HG03378 (cell line): ENCODE results near the gene KCTD6.

ENCODE experiments used
- ATAC-seq: cut with Tn5 transposase; IDR thresholded peaks from one replicate; pipeline ENCODE4 v1.9.1; 2021; ENCODE audit warnings: mild to moderate bottlenecking, moderate library complexity; ENCODE audit not compliant: unreplicated experiment

The KCTD6 gene

DNA sequence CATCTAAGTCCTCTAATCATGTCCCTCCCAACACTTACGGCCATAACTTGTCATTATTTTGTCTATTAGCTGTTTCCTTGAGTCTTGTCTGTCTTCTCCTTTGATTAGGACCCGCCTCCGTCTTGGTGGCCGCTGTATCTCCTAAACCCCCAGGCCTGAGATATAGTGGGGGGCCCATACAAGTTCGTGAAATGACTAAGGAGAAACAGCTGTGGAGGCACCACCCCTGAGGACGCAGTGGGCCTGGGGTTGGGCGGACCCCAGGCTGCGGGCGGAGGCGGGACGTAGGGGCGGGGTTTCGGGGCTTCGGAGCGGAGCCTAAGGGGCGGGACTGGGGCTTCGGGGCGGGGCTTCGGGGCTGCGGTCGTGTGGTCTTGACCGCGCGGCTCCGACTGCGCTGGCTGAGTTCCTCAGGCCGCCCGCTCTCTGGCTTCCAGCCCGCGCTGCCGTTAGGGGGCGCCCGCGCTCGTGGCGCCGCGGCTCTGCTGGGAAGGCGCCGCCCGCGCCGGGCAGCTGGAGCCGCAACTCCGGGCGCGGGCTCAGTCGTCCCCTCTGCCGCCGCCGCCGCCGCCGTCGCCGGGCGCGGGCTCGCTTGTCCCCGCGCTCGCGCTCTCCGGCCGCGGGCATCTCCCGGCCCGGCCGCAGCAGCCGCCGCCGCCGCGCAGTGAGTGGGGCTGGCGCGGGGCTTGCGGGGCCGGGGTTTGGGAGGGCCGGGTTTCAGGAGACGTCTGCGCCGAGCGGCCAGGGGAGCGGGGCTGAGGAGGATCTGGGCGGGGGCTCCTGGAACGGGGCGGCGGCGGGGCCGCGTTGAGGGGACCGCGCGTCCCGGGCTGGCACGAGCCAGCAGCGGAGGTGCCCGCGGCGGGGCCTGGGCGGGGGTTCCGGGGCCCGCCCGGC is at the start of gene KCTD6:
TSS of gene KCTD6 (plus strand) at position 591 of the 897 bp plus-strand sequence. CDS start 6,660 bp downstream, outside the sequence.
- ATAC-seq: peak; percentile 47

DNA sequence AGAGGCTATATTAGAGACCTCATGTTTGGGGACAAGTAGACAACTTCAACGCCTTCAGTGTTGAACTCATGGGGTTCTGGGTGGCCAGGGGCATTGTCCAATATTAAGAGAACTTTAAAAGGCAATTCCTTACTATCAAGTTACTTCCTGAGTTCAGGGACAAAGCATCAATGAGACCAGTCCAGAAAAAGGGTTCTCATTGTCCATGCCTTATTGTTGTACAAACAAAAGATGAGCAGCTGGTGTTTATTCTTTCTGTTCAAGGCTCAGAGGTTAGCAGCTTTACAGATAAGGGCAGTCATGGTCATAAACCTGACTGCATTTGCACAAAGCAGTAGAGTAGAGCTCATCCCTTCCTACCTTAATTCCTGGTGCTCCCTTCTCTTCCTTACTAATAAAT is 39.7 kb upstream of the KCTD6 start:
- ATAC-seq: no peak

DNA sequence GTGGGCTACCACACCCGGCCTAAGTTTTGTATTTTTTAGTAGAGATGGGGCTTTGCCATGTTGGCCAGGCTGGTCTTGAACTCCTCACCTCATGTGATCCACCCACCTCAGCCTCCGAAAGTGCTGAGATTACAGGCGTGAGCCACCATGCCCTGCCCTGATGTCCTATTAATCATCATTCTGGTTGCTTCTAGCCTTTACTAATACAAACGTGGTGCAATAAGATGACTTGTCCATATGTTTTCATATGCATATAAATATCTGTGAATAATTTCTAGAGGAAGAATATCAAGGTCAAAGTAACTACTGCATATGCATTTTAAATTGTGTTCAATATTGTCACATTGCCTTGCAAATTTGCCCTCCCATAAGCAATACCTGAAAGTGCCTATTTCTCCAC is 32.7 kb upstream of the KCTD6 start:
- no peak for ATAC-seq

DNA sequence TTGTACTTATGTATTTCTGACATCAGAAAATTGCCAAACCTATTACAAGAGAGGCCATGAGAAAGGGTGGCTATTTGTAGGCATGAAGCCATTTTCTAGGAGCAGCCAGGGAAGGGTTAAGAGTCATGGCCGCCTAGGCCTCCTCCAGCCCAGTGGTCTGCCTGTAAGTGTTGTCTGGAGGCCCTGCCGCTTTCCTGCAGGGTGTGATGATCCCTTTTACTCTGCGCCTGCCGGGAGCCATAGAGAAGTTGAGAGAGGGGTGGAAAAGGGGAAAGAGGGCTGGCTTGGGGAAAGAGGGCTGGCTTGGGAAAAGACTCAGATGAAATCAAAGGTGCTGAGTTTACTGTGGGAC is 29.1 kb upstream of the KCTD6 start:
- ATAC-seq: no peak

DNA sequence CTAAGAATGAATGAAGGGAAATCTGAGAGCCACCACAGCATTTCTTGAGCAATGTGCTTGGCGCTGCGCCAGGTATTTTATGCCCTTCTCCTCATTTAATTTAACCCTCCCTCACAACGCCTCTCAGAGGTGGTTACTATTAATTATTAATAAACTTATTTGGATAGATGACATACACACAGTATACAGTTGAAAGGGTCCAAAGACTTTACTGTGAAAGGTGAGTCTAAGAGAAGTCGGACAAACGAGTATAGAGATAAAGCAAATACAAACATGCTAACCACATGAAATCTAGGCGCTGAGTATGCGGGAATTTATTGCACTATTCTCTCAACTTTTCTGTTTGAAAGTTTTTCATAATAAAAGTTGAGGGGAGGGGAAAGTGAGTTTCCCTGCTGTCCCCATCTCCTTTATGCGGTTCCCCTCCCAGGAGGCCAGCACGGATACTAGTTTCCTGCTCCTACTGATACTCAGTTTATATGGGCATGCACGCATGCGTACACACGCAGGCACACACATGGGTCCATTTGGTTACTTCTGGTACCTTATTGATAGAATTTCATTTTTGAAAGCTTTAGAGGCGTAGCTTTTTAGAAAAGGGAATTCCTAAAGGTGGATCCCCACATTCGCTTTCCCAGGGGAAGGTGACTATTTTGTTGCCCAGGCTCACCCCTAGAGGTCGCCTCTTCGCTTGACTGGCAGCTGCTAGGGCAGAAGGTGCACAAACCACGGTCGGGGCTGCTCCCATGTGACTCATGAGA is 28.5 kb upstream of the KCTD6 start:
- ATAC-seq: peak; percentile 86

DNA sequence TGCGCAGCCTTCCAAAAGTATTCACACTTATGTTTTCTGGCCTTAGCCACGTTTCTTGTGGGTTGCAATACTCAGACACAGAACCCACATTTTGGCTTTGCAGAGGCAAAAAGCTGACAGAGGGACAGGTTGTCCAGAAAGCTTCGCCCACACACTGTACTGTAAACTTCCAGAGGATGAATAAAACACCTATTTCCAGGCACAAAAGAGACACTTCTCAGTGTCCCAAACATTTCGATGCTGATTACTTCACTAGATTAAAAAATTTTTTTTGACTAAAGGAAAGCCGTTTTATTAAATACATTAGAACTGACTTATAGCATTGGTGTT is 28.0 kb upstream of the KCTD6 start:
- ATAC-seq: no peak

DNA sequence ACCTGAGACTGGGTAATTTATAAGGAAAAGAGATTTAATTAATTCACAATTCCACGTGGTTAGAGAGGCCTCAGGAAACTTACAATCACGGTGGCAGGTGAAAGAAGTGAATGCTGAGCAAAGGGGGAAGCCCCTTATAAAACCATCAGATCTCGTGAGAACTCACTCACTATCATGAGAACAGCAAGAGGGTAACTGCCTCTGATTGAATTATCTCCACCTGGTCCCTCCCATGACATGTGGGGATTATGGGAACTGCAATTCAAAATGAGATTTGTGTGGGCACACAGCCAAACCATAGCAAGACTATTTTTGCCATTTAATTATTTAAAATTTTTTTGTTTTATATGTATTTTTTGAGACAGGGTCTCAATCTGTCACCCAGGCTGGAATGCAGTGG is 27.0 kb upstream of the KCTD6 start:
- ATAC-seq: no peak

DNA sequence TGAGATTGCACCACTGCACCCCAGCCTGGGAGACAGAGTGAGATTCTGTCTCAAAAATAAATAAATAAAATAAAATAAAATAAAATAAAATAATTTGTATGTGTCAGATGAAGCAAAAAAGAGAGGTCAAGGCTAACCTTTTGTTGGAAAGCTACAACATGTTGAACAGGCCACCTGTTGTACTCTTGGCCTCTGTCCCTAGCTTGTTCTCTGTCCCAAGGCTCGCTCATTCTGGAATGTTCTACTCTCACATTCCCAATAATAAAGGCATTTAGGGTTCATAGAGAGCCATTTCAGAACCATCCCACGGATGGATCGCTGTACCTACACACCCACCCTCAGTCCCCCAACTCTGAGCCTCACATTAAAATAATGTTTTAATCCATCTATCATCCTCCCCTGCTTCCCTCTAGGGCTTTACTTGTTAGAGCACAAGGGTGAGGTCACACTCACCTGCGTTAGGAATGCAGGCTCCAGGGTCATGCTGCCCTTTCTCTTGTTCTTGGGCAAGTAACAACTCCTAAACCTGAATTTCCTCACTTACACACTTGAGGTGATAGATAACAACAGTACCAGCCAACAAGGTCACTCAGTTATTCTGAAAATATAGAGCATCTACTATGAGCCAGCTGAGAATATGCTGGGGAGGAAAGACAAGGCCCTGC is 24.9 kb upstream of the KCTD6 start:
- no peak for ATAC-seq

DNA sequence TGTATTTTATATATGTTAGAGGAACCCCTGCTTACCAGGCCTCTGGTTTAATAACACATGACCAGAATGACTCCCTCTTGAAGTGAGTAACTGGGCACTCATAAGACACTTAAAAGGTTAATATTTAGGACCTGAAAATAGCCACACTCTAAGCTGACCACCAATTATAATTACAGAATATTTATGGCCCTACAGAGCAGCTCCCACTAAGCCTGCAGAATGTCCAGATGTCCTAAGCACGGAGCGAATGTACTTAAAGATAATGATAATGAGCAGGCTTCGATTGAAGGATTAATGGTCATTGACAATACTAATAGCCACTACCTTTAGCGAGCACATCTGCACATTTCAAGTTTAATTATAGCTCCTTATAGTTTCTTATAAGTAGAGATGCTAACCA is 22.8 kb upstream of the KCTD6 start:
- no peak for ATAC-seq

DNA sequence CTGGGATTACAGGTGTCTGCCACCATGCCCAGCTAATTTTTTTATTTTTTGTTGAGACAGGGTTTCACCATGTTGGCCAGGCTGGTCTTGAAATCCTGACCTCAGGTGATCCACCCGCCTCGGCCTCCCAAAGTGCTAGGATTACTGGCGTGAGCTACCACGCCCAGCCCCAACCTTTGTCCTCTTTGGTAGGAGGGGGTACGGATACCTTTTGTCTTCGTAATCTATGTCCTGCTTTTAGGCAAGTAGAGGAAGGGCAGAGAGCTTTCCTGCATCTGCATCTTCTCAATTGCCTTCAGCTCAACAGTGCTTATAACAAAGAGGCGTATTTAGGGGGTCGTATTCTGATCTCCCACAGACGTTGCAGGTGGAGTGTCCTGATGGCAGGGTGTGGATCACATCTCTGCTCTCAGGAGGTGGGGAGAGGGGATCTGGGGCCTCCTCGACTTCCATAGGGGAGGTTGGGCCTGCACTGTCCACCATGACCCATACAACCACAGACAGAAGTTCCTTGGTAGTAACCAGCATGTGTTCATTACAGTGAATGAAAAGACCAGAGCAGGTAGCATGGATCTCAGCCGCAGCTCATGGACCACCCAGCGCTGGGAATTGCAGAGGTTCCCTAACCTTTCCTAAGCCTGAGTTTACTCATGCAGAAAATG is 21.4 kb upstream of the KCTD6 start:
- no peak for ATAC-seq

DNA sequence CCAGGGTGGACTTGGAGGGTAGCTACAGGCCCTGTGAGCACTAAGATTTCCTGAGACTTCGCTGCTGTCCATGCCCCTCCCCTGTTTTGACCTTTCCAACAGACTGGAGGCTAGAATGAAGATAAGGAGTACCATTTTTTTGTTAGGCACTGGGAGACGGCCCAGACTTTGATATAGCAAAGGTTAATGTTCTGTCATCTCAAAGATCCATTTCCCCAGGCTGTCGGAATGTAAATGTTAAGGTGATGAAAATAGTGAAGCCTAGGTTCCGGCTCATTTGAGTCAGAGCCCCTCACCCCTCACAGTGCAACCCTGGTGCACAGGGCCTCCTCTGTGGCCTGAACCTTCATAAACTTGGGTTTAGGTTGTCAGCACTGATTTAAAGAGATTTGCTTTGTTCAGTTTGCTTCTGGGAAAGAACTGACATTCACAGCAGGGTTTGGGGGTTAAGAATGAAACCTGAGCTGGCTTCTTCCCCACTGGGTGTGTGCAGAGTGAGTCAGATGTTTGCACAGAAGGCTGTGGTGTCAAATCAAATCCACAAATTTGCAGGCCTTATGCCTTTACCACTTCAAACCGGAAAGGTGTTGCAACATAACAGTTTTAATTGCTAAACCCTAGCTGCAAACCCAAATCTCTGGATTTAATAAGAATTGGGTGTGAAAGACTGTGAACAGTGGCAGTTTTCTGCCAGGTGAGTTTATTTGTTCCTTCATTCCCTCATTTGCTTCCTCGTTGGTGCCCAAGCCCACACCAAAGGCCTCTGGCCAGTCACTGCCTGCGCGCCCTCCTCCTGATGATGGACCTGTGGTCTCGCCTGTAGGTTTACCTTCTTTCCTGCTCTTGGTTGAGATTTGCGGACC is 20.6 kb upstream of the KCTD6 start:
- ATAC-seq: no peak

DNA sequence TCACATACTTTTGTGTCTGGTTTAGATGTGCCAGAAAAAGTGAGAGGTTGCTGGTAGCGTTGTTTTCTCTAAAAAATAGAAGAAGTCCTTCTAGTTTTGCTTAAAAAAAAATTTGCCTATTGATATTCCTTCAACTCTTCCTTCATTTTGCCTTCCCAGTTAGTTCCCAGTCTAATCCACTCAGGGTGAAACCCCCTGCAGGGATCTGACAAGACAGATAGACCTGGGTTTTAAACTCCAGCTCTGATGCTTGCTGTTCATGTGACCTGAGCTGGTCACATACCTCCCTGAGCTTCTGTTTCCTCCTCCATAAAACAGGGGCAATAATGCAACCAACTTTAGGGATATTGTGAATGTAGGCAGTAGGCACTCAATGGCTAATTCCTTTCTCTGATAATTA is 18.6 kb upstream of the KCTD6 start:
- no peak for ATAC-seq

DNA sequence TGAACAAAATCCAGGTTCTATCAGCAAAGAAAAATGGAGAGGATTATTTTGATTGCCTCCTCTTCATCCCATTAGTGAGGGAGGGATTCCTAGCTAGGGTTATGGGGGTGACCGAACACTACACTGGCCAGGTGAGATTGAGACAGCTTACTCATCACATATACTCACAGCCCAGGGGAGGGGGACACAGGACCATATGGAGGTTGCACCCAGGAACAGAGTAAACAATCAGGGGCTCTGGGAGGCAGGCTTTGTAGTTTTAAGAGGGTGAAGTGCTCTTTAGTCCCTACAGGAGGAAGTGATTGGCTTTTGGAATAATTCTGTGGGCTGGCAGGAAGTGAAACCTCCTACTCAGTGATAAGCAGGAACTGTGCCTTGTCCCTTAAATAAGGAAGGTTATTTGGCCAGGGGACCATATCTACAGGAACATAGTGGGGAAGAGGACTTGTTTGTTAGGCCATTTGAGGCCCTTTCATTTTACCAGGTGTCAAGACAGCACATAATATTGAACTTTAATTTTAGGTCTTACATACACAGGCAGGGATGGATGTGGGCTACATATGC is 17.5 kb upstream of the KCTD6 start:
- no peak for ATAC-seq

DNA sequence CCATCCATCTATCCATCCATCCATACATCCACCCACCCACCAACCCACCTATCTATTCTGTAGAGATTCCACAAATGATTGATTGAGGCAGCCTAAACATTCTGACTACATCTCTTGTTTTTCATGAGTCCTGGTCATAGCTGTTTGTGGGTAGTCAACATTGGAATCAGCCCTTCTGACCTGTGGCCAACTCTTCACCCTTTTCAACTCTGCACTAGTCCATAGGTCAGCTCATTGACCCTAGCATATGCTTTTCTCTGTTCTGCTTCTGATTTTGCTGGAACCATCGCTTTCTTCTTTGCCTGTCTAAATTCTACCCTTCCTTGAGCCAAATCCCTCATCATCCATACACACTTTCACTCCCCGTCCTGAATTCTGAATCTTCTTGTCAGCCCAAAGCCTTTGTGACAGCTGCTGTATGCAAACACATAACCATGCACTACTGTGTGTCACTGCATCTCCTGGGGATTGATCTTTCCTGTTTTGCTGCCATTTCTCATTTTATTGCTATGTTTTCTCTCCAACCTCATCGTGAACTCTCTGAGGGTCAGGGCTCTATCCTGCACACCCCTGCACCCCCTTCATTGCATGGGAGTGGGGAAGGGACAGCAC is 16.8 kb upstream of the KCTD6 start:
- ATAC-seq: no peak

DNA sequence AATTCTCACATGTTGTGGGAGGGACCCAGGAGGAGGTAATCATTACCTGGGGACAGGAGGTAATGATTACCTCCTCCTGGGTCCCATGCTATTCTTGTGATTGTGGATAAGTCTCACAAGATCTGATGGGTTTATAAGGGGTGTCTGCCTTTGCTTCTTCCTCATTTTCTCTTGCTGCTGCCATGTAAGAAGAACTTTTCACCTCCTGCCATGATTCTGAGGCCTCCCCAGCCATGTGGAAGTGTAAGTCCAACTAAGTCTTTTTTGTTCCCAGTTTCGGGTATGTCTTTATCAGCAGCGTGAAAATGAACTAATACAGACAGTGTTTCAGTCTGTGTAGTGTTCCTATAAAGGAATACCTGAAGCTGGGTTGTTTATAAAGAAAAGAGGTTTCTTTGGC is 13.1 kb upstream of the KCTD6 start:
- no peak for ATAC-seq

DNA sequence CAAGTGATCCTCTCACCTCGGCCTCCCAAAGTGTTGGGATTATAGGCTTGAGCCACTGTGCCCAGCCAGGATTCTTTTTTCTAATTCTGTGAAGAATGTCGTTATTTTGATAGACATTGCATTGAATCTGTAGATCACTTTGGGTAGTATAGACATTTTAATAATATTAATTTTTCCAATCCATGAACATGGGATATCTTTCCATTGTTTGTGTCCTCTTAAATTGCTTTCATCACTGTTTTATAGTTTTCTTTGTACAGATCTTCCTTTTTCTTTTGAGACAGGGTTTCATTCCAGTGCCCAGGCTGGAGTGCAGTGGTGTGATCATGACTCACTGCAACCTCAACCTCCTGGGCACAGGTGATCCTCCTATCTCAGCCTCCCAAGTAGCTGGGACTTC is 11.6 kb upstream of the KCTD6 start:
- ATAC-seq: no peak

DNA sequence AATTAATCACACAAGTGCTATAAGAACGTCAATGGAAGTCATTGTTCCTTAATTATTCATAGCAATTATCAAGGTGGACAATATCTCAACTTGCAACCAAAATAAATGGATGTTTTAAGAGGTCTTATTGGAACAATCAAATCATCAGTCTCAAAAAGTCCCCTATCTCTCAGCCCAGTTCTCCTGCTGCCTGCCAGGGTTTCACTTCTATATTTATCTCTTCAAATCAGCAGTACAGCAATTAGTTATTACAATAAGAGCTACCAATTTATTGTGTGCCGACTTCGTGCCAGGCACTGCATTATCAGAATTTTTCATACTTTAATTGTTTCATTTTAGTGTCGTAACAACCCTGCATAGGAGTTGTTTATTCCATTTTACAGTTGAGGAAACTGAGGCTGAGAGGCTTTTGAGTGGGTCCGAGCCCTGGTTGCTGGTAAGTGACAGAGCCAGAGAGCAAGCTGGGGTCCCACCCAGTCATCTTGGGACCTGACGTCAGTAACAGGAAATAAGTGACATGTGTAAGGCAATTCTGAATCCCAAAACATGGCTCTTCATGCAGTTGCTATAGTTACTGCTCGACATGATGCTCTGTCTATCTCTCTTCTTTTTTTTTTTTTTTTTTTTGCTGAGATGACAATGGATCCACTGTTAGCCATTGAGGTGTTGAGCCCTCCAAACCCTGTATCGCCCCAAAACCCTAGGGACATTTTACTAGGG is 8.8 kb upstream of the KCTD6 start:
- ATAC-seq: no peak

DNA sequence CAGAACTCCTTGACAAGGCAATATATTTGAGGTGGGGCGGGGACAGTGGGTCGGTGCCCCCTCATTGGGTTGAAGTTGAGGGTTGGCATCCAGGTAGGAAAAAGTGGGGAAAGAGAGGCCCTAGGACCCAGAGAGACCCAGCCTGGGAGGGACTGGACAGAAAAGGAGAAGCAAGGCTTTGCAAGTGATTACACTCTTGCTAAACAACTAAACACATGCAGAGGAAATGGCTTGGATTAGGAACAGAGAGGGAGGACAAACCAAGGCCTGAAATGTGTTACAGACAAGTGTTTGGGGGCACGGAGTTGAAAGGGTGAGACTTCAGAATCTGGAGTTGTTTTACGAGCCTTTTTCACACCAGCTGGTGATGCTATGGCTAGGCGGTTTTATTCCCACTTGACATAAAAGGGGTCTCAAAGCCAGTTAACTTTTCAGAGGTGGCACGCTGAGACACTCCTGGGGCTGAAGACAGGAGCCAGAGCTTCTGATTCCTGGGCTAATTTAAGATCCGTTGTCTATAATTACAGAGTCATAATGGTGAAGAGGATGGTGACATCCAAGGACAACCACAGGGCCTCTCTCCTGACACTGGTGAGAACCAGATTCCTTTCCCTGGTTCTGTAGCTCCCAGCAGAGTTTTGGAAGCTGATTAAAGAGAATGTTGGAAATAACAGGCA is 7.7 kb upstream of the KCTD6 start:
- no peak for ATAC-seq

DNA sequence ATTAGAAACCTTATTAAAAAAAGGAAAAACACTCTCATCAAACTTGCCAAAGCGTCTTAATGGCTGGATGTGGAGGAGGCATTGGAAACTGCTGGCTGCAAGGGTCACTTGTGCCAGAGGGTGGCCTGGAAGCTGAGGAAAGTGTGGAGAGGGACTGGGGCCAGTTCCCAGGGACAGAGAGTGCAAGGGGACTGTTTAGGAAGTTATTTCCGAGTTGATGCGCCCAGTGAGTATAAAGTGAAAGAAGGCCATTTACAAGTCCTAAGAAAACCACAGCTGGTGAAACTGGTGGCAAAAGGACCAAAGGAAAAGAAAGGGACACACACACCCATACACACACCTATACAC is 7.2 kb upstream of the KCTD6 start:
- no peak for ATAC-seq
